Activated T-helper 17 cell treated with anti-CD3 and anti-CD28 coated beads, Interleukin-2, amount 50 U/mL, for 72 hours (primary cell): ENCODE measurements around the gene SLC22A12. TPM values are rescaled to one million over a fixed set of nuclear protein-coding genes. Genes with fewer than 3 reads are reported as not detected.

ENCODE experiments used
- ATAC-seq: fragments of 150-1000 bp; cut with Tn5 transposase; replicated peaks from 2 replicates; pipeline ENCODE4 v1.10.0; 2021; ENCODE audit warnings: mild to moderate bottlenecking, moderate library complexity
- H3K27ac Mint-ChIP-seq: one replicate; pipeline ENCODE4 v1.8.0; 2022; ENCODE audit warnings: mixed read lengths
- H3K27me3 Mint-ChIP-seq: one replicate; pipeline ENCODE4 v1.8.0; 2022; ENCODE audit warnings: mixed read lengths
- H3K36me3 Mint-ChIP-seq: one replicate; pipeline ENCODE4 v1.8.0; 2022; ENCODE audit warnings: low read depth, mild to moderate bottlenecking, mixed read lengths
- H3K4me1 Mint-ChIP-seq: one replicate; pipeline ENCODE4 v1.8.0; 2022; ENCODE audit warnings: mixed read lengths
- H3K4me3 Mint-ChIP-seq: one replicate; pipeline ENCODE4 v1.8.0; 2022; ENCODE audit warnings: mild to moderate bottlenecking, mixed read lengths
- H3K9me3 Mint-ChIP-seq: one replicate; pipeline ENCODE4 v1.8.0; 2022; ENCODE audit warnings: mixed read lengths
- total RNA-seq, 2 donors: library from RNA; stranded (reverse); gene quantifications; one replicate each; pipeline ENCODE4 v1.2.3, GENCODE V29; 2022

SLC22A12 gene
- total RNA-seq, 2 donors from 2014 or later, result not detected

DNA sequence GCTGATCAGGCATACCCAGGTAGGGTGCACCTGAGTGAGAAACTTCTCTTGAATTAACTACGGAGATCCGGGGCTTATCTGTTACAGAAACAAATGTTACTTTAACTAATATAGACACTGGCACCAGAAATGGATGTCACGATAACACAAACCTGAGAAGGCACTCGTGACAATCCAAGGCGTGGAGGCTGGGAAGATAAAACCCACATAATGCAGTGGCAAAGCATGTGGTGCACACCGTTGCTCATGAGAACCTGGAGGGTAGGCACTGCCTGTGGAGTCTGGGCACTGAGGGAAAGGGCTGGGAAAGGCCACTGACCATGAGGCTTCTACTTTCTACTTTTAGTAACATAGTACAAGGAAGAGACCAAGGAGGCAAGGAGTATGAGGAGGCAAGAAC lies 22.6 kb downstream of the SLC22A12 start:
- H3K27me3 Mint-ChIP-seq, result no peaks in the 10 kb centered on the region
- no peak for ATAC-seq
- peaks cover 8% of the 10 kb centered on the region for H3K4me1 Mint-ChIP-seq
- no peak overlapping the region for H3K4me3 Mint-ChIP-seq
- no peaks in the 10 kb centered on the region for H3K9me3 Mint-ChIP-seq
- H3K36me3 Mint-ChIP-seq, result no peaks in the 10 kb centered on the region
- no peak overlapping the region for H3K27ac Mint-ChIP-seq

DNA sequence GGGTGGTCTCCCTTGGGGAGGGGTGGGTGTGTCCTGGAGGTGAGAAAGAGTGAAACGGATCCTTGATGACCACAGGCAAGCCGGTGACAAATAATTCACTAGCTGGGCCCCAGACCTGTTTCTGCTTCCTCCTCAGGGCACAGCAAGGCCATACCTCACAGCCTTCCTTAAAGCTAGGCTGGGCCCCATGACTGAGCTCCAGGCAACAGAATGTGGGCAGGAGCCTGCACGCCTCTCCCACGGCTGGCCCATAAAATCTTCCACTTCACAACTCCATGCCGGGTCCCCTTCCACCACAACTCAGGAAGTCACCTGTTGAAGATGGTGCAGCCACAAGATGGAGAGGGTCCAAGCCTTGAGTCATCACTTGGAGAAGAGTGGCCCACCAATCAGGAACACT lies 23.9 kb downstream of the SLC22A12 start:
- Mint-ChIP-seq H3K27ac (no peak overlapping the region), H3K36me3 (no peaks in the 10 kb centered on the region), H3K4me3 (no peak overlapping the region), H3K9me3 (no peaks in the 10 kb centered on the region), H3K4me1 (peaks cover 8% of the 10 kb centered on the region), H3K27me3 (no peaks in the 10 kb centered on the region)
- no peak for ATAC-seq

DNA sequence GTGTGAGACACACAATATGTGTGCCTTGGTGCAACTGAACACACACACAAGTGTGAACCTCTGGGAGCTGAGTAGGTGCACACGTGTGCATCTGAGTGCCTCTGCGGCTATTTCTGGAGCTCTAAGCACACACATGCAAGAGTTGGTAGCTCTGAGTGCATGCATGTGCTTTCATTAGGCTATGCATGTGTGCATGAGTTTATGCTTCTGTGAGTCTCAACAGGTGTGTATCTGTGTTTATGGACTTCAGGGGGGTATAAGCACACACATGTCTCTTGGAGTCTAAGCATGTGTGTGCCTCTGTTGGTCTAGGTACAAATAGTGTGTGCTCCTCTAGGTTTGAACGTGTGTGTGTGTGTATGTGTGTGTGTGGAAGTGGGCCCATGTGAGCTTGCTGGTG lies 25.8 kb downstream of the SLC22A12 start:
- Mint-ChIP-seq H3K27ac (no peak overlapping the region), H3K27me3 (no peaks in the 10 kb centered on the region), H3K4me1 (peaks cover 14% of the 10 kb centered on the region), H3K4me3 (no peak overlapping the region), H3K9me3 (no peaks in the 10 kb centered on the region), H3K36me3 (no peaks in the 10 kb centered on the region)
- ATAC-seq, result no peak

DNA sequence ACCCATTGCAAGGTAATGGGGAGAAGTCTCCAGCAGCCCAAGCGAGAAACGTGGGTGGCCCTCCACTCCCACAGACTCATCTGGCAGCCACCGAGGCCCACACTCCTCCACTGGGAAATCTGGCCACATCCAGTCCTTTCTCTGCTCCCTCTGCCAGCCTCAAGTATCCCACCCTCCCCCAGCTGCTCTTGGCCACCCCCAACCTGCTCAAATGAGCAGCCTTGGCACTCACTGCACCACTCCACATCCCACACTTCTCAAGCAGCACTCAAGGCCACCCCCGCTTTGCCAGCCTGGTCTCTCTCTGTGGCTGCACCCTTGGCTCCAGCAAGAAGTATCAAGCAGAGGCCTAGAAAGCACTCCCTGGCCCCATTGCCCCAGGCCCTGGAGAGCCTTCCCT lies 28.2 kb downstream of the SLC22A12 start:
- Mint-ChIP-seq H3K9me3 (no peaks in the 10 kb centered on the region), H3K4me1 (peaks cover 6% of the 10 kb centered on the region), H3K36me3 (no peaks in the 10 kb centered on the region), H3K4me3 (no peak overlapping the region), H3K27me3 (no peaks in the 10 kb centered on the region), H3K27ac (no peak overlapping the region)
- no peak for ATAC-seq

DNA sequence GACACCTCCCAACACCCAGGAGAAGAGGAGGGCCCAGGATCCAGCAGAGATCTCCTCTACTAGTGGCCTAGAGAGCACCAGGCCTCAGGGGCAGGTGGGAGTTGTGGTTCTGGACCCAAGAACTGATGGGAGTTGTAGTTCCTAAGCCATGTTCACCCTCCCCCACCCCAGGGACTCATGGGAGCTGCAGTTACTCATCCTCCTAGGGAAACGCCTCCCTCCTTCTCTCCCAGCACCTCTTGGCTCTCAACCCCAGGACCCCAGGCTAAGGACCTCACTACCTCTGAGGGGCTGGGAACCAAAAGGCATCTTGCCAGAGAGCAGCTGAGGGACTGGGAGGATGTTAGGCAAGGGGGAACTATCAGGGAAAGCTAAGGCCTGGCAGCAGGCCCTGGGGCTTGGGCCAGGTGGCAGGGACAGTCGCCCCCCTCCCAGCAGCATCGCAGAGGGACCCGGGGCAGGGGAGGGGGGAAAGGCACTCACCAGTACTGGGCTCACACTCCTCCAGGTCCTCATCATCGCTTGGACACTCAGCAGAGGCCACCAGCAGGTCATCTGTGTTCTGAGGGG lies 28.9 kb downstream of the SLC22A12 start:
- Mint-ChIP-seq H3K9me3 (no peaks in the 10 kb centered on the region), H3K27ac (no peak overlapping the region)

DNA sequence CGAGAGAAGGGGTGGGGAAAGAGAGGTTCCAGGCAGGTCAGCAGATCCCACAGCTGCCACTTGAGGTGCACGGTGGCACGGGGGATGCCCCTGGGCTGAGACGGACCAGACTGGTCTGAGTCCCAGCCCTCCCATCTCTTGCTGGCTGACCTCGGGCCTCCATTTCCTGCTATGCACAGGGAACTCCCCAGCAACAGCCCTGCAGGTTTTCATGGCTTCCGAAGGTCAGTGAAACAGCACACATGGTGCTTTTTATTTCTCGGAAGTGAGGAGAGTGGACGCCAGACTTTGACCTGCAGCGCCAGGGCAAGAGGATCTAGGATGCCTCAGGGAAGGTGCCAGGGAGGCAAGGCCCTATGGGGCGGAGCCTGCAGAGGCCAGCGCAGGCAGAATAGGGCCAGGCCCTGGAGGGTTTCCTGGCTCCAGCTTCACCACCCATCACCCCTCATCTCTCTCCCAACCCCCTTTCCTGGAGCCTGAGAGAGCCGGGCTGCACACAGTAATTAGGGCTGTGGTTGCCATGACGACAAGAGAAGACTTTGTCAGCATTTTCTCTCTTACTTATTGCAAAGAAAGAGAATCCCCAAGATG lies 29.5 kb downstream of the SLC22A12 start:
- no peaks in the 10 kb centered on the region for H3K27me3 Mint-ChIP-seq
- ATAC-seq, result no peak
- no peaks in the 10 kb centered on the region for H3K36me3 Mint-ChIP-seq
- no peaks in the 10 kb centered on the region for H3K9me3 Mint-ChIP-seq
- peaks cover 6% of the 10 kb centered on the region for H3K4me1 Mint-ChIP-seq
- no peak overlapping the region for H3K4me3 Mint-ChIP-seq
- H3K27ac Mint-ChIP-seq, result no peak overlapping the region

More for the DNA sequence above, 28.9 kb downstream of the SLC22A12 start:
- Mint-ChIP-seq H3K36me3 (no peaks in the 10 kb centered on the region), H3K4me1 (peaks cover 6% of the 10 kb centered on the region), H3K27me3 (no peaks in the 10 kb centered on the region), H3K4me3 (no peak overlapping the region)
- ATAC-seq, result no peak

DNA sequence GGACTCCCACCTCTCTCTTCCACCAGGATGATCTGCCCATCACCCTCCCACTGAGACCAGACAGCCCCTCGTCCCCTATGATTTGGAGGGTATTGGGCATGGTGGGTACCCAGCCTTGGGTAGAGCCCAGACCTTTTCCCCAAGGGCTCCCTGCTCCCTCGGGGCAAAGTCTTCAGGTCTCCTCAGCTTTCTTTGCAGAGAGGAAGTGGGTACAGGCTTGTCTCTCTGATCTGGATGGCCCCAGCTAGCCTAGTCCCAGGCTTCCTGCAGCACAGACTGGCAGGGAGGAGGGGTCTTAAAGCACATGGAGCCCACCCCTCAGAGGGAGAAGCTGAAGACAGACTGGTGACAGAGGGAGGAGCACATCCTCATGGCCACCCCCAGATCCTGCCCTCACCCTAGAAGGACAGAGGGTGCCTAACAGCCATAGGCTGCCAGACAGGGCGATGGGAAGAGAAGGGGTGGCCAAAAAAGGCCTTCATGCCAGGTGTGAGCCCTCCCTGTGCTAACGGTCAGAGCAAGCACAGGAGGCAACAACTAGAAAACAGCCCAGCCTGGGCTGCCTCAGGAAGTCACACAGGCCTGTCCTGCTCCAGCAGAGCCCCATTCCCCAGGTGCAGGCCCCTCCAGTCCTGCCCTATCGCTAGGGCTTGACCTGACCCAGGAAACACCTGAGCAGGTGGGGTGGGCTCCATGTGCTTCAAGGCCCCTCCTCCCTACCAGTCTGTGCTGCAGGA lies 30.4 kb downstream of the SLC22A12 start:
- Mint-ChIP-seq H3K9me3 (no peaks in the 10 kb centered on the region), H3K4me3 (no peak overlapping the region), H3K27me3 (no peaks in the 10 kb centered on the region), H3K27ac (no peak overlapping the region), H3K4me1 (peaks cover 6% of the 10 kb centered on the region), H3K36me3 (no peaks in the 10 kb centered on the region)
- no peak for ATAC-seq

DNA sequence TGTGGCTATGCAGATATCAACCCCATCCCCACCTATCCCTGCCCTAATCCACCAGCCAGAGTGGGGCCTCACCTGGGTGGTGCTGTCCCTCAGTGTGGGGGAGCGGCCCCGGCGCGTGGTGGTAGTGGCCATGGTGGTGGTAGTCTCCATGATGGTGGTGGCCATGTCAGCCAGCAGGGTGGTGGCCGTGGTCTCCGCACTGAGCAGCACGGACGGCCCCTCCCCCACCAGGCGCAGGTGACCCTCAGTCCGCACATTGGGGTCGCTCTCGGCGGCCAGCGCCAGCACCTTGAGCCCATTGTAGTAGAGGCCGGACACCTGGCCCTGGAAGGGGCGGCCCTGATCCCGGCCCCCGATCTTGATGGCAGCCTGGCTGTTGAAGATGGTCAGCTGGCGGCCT lies 31.7 kb downstream of the SLC22A12 start:
- Mint-ChIP-seq H3K27me3 (no peaks in the 10 kb centered on the region), H3K4me3 (no peak overlapping the region), H3K4me1 (peaks cover 6% of the 10 kb centered on the region), H3K27ac (no peak overlapping the region), H3K36me3 (no peaks in the 10 kb centered on the region), H3K9me3 (no peaks in the 10 kb centered on the region)
- ATAC-seq, result no peak

DNA sequence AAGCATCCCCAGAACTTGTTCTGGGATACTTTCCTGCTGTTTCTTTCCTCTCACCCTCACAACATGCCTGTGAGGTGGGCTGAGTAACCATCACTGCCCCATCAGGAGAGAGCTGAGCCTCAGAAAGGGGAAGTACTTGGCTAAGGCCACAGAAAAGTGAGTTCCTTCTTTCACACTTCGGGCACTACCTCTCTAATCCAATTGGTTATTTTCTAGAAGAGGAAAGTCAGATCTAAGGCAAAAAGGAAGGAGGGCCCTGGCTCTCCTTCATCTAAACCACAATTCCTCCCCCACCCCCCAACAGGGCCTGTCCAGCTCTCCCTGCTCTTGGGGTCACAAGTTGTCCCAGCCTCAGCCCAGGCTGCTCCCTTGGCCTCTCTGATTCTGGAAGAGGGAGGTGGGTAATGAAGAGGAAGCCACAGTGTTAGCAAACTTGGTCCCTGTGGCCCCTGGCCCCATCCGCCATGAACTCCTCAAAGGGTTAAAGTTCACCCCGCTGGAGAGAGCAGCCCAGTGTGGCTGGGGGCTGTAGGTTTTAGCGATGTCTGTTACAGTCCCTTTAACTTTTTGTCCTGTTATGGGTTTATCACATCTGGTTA lies 34.0 kb downstream of the SLC22A12 start:
- Mint-ChIP-seq H3K4me1 (peaks cover 6% of the 10 kb centered on the region), H3K36me3 (no peaks in the 10 kb centered on the region), H3K27ac (no peak overlapping the region), H3K27me3 (no peaks in the 10 kb centered on the region), H3K9me3 (no peaks in the 10 kb centered on the region), H3K4me3 (no peak overlapping the region)
- no peak for ATAC-seq

DNA sequence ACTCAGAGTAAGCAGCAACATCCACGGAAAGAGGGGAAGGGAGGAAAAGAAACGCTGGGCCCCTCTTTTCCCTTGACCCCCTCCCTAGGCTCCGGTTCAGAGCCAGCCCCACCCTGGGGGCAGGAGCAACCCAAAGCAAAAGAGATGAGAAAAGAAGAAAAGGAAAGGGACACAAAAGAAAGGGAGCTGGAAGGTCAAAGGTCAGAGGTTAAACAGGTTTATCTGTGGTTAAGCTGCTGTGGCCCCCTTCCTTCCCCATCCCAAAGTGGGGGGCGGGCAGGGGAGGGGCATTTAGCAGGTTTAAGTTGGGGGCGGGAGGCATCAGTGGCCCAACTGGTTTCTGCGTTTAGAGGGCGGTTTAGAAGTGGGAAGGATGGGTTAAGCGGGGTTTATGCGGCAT lies 35.6 kb downstream of the SLC22A12 start:
- no peak for ATAC-seq
- Mint-ChIP-seq H3K36me3 (no peaks in the 10 kb centered on the region), H3K4me1 (no peaks in the 10 kb centered on the region), H3K9me3 (no peaks in the 10 kb centered on the region), H3K27ac (no peak overlapping the region), H3K4me3 (no peak overlapping the region), H3K27me3 (no peaks in the 10 kb centered on the region)

DNA sequence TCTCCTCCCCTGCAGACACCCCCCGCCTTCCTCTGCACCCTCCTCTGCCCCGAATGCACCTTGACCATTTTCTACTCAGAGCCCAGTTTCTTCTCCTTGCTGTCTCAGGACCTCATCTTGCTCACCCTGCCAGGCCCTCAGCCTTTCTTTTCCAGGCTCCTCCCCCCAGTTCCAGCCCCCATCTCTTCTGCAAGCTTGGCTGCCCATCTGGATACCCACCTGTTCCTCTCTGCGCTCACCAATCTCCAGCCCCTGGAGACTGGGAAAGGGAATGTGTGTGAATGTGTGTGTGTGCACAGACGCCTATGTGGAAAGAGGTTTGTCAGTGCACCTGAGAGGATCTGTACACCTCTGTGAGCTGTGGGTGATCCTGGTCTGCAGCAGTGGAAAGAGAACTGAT lies 36.4 kb downstream of the SLC22A12 start:
- no peak overlapping the region for H3K4me3 Mint-ChIP-seq
- H3K4me1 Mint-ChIP-seq, result no peaks in the 10 kb centered on the region
- no peak for ATAC-seq
- H3K36me3 Mint-ChIP-seq, result no peaks in the 10 kb centered on the region
- no peaks in the 10 kb centered on the region for H3K9me3 Mint-ChIP-seq
- H3K27me3 Mint-ChIP-seq, result no peaks in the 10 kb centered on the region
- H3K27ac Mint-ChIP-seq, result no peak overlapping the region

DNA sequence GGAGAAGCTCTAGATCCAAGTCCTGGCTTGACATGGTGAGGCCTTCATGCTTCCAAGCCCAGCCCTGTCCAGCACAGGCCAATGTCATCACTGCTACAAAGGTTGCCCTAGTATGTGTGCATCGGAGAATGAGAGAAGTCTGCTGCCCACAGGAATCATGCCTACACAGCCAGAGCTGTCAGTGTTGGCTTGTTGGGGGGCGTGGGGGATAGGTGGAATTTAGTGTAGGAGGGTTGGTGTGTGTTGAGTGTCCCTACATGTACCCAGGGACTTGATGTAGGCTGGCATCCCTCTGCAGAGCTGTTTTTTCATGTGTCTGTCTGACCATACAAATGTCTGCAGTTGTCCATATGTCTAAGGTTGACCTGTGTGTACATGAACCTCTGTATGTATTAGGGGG lies 37.6 kb downstream of the SLC22A12 start:
- H3K27me3 Mint-ChIP-seq, result peaks cover 4% of the 10 kb centered on the region
- H3K4me3 Mint-ChIP-seq, result no peak overlapping the region
- H3K9me3 Mint-ChIP-seq, result no peaks in the 10 kb centered on the region
- no peaks in the 10 kb centered on the region for H3K36me3 Mint-ChIP-seq
- H3K4me1 Mint-ChIP-seq, result no peaks in the 10 kb centered on the region
- H3K27ac Mint-ChIP-seq, result no peak overlapping the region
- ATAC-seq, result no peak

DNA sequence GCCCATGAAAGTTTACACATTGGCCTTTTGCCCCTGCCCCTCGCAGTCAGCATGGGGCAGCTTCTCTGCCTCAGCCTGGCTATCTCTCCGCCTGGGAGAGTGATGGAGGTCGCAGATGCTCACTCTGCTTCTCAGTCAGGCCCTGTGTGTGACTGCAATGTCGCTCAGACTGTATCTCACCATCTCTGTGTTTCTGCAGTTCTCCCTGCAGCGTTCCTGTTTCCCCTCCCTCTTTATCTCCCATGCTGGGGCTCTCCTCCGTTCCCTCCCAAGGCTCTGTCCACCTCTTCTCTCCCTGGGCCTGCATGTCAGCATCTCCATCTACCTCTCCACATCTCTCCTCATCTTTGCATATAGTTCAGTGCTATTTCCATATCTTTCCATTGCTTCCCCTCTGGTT lies 38.1 kb downstream of the SLC22A12 start:
- no peaks in the 10 kb centered on the region for H3K4me1 Mint-ChIP-seq
- peaks cover 5% of the 10 kb centered on the region for H3K27me3 Mint-ChIP-seq
- no peaks in the 10 kb centered on the region for H3K9me3 Mint-ChIP-seq
- ATAC-seq, result no peak
- H3K27ac Mint-ChIP-seq, result no peak overlapping the region
- H3K4me3 Mint-ChIP-seq, result no peak overlapping the region
- no peaks in the 10 kb centered on the region for H3K36me3 Mint-ChIP-seq

DNA sequence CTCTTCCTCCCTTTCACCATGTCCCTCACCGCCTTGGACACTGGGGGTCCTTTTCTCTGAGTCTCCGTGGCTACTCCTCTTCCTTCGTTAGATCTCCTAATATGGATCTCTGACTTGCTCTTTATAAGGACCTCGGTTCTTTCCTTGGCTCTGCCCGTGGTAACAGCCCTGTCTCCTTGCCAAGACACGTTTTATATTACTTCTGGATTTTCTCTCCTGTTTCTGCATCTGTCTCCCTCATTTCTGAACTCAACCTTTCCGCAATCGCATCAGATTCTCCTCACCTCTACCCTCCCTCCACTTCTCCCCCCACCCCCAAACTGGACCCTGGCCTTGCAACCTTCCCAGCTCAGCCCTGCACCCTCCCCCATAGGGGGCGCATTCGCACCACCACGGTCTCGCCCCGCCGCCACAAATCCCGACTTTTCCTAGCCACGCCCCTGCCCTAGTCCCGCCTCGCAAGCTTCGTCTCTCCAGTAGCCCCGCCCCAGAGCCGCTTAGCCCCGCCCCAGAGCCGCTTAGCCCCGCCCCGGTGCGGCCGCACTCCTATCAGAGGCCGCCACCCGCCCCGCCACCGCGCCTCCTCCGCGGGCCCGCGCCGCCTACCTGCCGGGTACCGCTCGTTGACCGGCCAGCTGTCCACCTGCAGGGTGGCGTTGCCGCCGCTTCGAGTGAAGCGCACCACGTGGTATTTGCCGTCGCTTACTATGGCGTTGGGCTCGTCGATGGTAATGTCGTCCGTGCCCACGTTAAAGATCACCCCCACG lies 39.0 kb downstream of the SLC22A12 start:
- Mint-ChIP-seq H3K36me3 (no peaks in the 10 kb centered on the region), H3K27me3 (peaks cover 13% of the 10 kb centered on the region), H3K4me3 (no peak overlapping the region), H3K4me1 (no peaks in the 10 kb centered on the region), H3K9me3 (no peaks in the 10 kb centered on the region), H3K27ac (no peak overlapping the region)
- no peak for ATAC-seq
